Measurements from ENCODE around the gene BMPR1B. TPM values are rescaled to one million over a fixed set of nuclear protein-coding genes. Genes with fewer than 3 reads are reported as not detected.

The BMPR1B gene
- total and polyA plus RNA-seq, 2 of the 4 experiments (the other 2 are of a cell fraction), result 0.24 to 0.90 TPM

DNA sequence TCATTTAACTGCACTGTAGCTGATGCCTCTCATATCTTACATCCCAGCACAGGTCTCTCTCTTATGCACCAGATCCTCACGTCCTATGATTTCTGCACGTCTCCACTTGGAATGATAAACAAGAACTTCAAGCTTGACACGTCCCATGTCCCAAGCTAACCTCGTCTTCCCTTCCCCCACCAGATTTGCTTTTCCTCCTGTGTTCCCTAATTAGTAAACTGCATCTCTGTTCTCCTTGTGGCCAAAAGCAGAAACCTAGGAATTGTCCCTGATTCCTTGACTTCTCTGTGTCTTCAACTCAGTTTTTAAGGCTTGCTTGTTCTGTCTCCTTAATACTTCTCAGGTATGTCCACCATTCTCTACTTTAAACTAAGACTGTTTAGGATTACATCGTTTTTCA is 171.9 kb downstream of the BMPR1B start:
- no peak overlapping the region for H2BK5ac ChIP-seq (ENCODE audit: low read depth, low read length, poor library complexity, severe bottlenecking)
- dilution Hi-C loops (cut with HindIII; ENCODE audit: low sequenced_read_pairs, unreplicated experiment) (no loop called here), in situ Hi-C loops (cut with MboI; ENCODE audit: low sequenced_read_pairs) (no loop called here), intact Hi-C loops (cut with micrococcal nuclease) (no loop called here)
- H4K5ac ChIP-seq (ENCODE audit: low read depth, low read length), result no peak overlapping the region
- H3K4me3 ChIP-seq (ENCODE audit: insufficient read depth, low read depth, low read length), result no peak overlapping the region
- CTCF ChIA-PET, result no interaction called here
- DNase-seq (no peak), ATAC-seq (ENCODE audit: low read depth) (no peak)
- no peak overlapping the region for H3K4ac ChIP-seq (ENCODE audit: low read depth, low read length)
- 0 out of 2 replicates have a peak overlapping the region, but pooled peaks have one; percentile 19 for H3K14ac ChIP-seq (replicated peaks; ENCODE audit: low read depth, low read length)
- no peak overlapping the region for H2AK9ac ChIP-seq (replicated peaks; ENCODE audit: low read depth, low read length, poor library complexity)
- H2BK120ac ChIP-seq (ENCODE audit: low read depth, low read length), result no peak overlapping the region; the same call in 1 of the 2 replicates
- H3K23ac ChIP-seq (ENCODE audit: low read depth, low read length), result no peak overlapping the region
- H3K27ac ChIP-seq (ENCODE audit: insufficient read depth, low read length), result no peak overlapping the region
- H3K27me3 ChIP-seq (ENCODE audit: control insufficient read depth, insufficient read depth, low read length), result no peaks in the 10 kb centered on the region
- no peak overlapping the region for H3K9ac ChIP-seq (ENCODE audit: low read depth, low read length)
- no TSS peak for BruUV-seq (replicated peaks)
- no peak overlapping the region; the same call in 1 of the 2 replicates for H3K18ac ChIP-seq (ENCODE audit: low read depth, low read length)
- peaks cover 5% of the 10 kb centered on the region for H3K4me1 ChIP-seq (ENCODE audit: control insufficient read depth, insufficient read depth, low read length)
- H2BK15ac ChIP-seq (ENCODE audit: low read depth, low read length), result peak overlapping the region; percentile 36; the same call in 1 of the 3 replicates
- no peaks in the 10 kb centered on the region for H3K79me1 ChIP-seq (ENCODE audit: low read depth in 1 of 2, low read length in 2 of 2)
- WGBS, 2 experiments (ENCODE audit: extremely low coverage in 2 of 2, insufficient read length in 1 of 2), result 93% methylated on average over 2 of the region's 5 CpGs; no CpG with 5 or more reads in 1 of the 2 experiments
- H4K20me1 ChIP-seq (ENCODE audit: insufficient read depth, low read length), result no peaks in the 10 kb centered on the region
- H3K56ac ChIP-seq (ENCODE audit: extremely low read depth, insufficient read depth, low read length), result no peak overlapping the region
- H3K4me2 ChIP-seq (ENCODE audit: low read depth, low read length), result no peak overlapping the region
- no peaks in the 10 kb centered on the region for H3K9me3 ChIP-seq (ENCODE audit: control insufficient read depth, insufficient read depth, low read length)
- POLR2A ChIA-PET (ENCODE audit: unreplicated experiment), result no interaction called here
- H3K9me1 ChIP-seq (ENCODE audit: insufficient read depth, low read length), result no peaks in the 10 kb centered on the region
- H2AFZ ChIP-seq (replicated peaks; ENCODE audit: low read length, poor library complexity), result no peak overlapping the region
- H4K91ac ChIP-seq (ENCODE audit: insufficient read depth, low read depth, low read length), result no peak overlapping the region
- no peak overlapping the region for H4K8ac ChIP-seq (ENCODE audit: low read depth in 2 of 2, low read length in 2 of 2)
- H3K36me3 ChIP-seq (ENCODE audit: control insufficient read depth, insufficient read depth, low read length), result no peaks in the 10 kb centered on the region
- peak overlapping the region; percentile 16; the same call in 1 of the 2 replicates for H2AK5ac ChIP-seq (ENCODE audit: low read depth, low read length)
- no peak overlapping the region for H2BK20ac ChIP-seq (ENCODE audit: low read depth, low read length)
- TF ChIP-seq, protein P1, sequence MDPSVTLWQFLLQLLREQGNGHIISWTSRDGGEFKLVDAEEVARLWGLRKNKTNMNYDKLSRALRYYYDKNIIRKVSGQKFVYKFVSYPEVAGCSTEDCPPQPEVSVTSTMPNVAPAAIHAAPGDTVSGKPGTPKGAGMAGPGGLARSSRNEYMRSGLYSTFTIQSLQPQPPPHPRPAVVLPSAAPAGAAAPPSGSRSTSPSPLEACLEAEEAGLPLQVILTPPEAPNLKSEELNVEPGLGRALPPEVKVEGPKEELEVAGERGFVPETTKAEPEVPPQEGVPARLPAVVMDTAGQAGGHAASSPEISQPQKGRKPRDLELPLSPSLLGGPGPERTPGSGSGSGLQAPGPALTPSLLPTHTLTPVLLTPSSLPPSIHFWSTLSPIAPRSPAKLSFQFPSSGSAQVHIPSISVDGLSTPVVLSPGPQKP (IDR thresholded peaks at IDR 0.05; ENCODE audit: borderline replicate concordance, low read depth, low read length), result no peak
- TF ChIP-seq RCOR1 (IDR thresholded peaks at IDR 0.05; ENCODE audit: insufficient replicate concordance, low read length) (no peak), SMC3 (IDR thresholded peaks at IDR 0.05; ENCODE audit: low read depth, low read length) (no peak), MXI1 (IDR thresholded peaks at IDR 0.05; ENCODE audit: borderline replicate concordance, low read depth, low read length) (no peak), RAD21 (IDR thresholded peaks at IDR 0.05; ENCODE audit: low read length) (no peak), RFX5 (IDR thresholded peaks at IDR 0.05; ENCODE audit: low read depth, low read length) (no peak)
- TF ChIP-seq, protein P2, sequence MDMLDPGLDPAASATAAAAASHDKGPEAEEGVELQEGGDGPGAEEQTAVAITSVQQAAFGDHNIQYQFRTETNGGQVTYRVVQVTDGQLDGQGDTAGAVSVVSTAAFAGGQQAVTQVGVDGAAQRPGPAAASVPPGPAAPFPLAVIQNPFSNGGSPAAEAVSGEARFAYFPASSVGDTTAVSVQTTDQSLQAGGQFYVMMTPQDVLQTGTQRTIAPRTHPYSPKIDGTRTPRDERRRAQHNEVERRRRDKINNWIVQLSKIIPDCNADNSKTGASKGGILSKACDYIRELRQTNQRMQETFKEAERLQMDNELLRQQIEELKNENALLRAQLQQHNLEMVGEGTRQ (IDR thresholded peaks at IDR 0.05; ENCODE audit: low read depth, low read length), result no peak
- TF ChIP-seq, protein P3, sequence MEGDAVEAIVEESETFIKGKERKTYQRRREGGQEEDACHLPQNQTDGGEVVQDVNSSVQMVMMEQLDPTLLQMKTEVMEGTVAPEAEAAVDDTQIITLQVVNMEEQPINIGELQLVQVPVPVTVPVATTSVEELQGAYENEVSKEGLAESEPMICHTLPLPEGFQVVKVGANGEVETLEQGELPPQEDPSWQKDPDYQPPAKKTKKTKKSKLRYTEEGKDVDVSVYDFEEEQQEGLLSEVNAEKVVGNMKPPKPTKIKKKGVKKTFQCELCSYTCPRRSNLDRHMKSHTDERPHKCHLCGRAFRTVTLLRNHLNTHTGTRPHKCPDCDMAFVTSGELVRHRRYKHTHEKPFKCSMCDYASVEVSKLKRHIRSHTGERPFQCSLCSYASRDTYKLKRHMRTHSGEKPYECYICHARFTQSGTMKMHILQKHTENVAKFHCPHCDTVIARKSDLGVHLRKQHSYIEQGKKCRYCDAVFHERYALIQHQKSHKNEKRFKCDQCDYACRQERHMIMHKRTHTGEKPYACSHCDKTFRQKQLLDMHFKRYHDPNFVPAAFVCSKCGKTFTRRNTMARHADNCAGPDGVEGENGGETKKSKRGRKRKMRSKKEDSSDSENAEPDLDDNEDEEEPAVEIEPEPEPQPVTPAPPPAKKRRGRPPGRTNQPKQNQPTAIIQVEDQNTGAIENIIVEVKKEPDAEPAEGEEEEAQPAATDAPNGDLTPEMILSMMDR (conservative IDR thresholded peaks at IDR 0.05; ENCODE audit: low read depth, low read length), result no peak

Measured in IMR-90 (cell line).